Gastroesophageal sphincter (tissue), 3 donors: ENCODE measurements around the gene PDXP.

ENCODE experiments used
- CTCF ChIP-seq, 4 experiments: fragments of 200-600 bp in 2 of 4; fragments of 450-650 bp in 2 of 4; sonication (generic) in 1 of 4; IDR thresholded peaks; one replicate each; pipeline ENCODE4 v1.5.1; 2017 to 2019; ENCODE audit warnings: antibody characterized with exemption in 4 of 4, mild to moderate bottlenecking in 2 of 4, moderate library complexity in 2 of 4
- POLR2AphosphoS5 ChIP-seq: sonication (generic); formaldehyde crosslinking; IDR thresholded peaks from one replicate; pipeline ENCODE4 v1.6.1; 2017; ENCODE audit warnings: antibody characterized with exemption

DNA sequence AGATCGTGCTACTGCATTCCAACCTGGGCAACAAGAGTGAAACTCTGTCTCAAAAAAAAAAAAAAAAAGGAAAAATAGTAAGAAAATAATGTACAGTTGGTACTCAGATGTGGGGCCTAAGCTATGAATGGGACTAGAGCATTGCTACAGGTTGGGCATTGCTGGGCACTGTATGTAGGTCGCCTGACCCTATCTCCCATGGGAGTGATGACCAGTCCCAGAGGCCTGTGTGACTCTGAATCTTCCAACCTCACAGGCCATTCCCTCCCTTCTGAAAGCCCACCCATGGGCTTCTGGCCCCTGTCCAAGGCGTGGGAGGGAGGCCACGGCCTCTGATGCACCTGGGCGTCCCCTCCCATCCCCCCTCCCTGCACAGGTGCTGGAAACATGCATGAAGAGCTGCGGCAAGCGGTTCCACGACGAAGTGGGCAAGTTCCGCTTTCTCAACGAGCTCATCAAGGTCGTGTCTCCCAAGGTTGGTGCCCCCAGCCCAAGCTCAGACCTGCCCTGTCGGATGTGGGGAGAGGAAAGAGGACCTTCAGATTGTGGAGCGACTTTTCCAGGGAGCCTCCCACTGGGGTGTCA is 40.4 kb upstream of the PDXP start:
- TF ChIP-seq CTCF (IDR thresholded peaks at IDR 0.05) (no peak), POLR2AphosphoS5 (no peak)
